ENCODE results near the gene JAKMIP1.
"Not testable (repeated sequence)": the region's sequence is repeated elsewhere in the genome, so short reads cannot be mapped to it uniquely, and the experiment has no call there.

The JAKMIP1 gene

GRCh38 chr4:6221851-6222760 is 21.8 kb upstream of the JAKMIP1 start:
- H3K4me3 ChIP-seq (ENCODE audit: low read depth, low read length) = no peak overlapping the region
- DNase-seq (ENCODE audit: low read depth) = peak; percentile 13
- no peak for TF ChIP-seq CTCF (conservative IDR thresholded peaks at IDR 0.05; ENCODE audit: low read depth, low read length)

- no peak for DNase-seq (ENCODE audit: low read depth)
- H3K4me3 ChIP-seq (ENCODE audit: low read depth, low read length) = no peak overlapping the region
- no peak for TF ChIP-seq CTCF (conservative IDR thresholded peaks at IDR 0.05; ENCODE audit: low read depth, low read length)
These were observed 21.0 kb upstream of the JAKMIP1 start for GRCh38 chr4:6221301-6221850.

GRCh38 chr4:6217716-6218381 is 17.5 kb upstream of the JAKMIP1 start:
- DNase-seq (ENCODE audit: low read depth) = no peak
- no peak overlapping the region for H3K4me3 ChIP-seq (ENCODE audit: low read depth, low read length)
- no peak for TF ChIP-seq CTCF (conservative IDR thresholded peaks at IDR 0.05; ENCODE audit: low read depth, low read length)

- DNase-seq (ENCODE audit: low read depth) = no peak
- no peak overlapping the region for H3K4me3 ChIP-seq (ENCODE audit: low read depth, low read length)
- TF ChIP-seq CTCF (conservative IDR thresholded peaks at IDR 0.05; ENCODE audit: low read depth, low read length) = no peak
These were observed 16.2 kb upstream of the JAKMIP1 start for GRCh38 chr4:6216588-6216987.

GRCh38 chr4:6209921-6210320 is 9.6 kb upstream of the JAKMIP1 start:
- TF ChIP-seq CTCF (conservative IDR thresholded peaks at IDR 0.05; ENCODE audit: low read depth, low read length) = no peak
- DNase-seq (ENCODE audit: low read depth) = no peak
- no peak overlapping the region for H3K4me3 ChIP-seq (ENCODE audit: low read depth, low read length)

- H3K4me3 ChIP-seq (ENCODE audit: low read depth, low read length); DNase-seq (ENCODE audit: low read depth): not testable (repeated sequence)
These were observed 8.9 kb upstream of the JAKMIP1 start for GRCh38 chr4:6209291-6209690.

- no peak for DNase-seq (ENCODE audit: low read depth)
- H3K4me3 ChIP-seq (ENCODE audit: low read depth, low read length) = no peak overlapping the region
- no peak for TF ChIP-seq CTCF (conservative IDR thresholded peaks at IDR 0.05; ENCODE audit: low read depth, low read length)
These were observed 8.1 kb upstream of the JAKMIP1 start for GRCh38 chr4:6208416-6208815.

All from choroid plexus epithelial cell (primary cell).